Endothelial cell of umbilical vein (primary cell): ENCODE results near the gene SOX15. TPM values are rescaled to one million over a fixed set of nuclear protein-coding genes. Genes with fewer than 3 reads are reported as not detected.
A peak's percentile ranks its signal among the peaks of the same experiment; 100 is the strongest.
"Not testable (repeated sequence)": the region's sequence is repeated elsewhere in the genome, so short reads cannot be mapped to it uniquely, and the experiment has no call there.

ENCODE experiments used
- BruUV-seq: library from RNA; stranded (reverse); fragments of 400-500 nt; replicated peaks from 2 replicates; lab custom pipeline; 2021; lab: Mats Ljungman, UMichigan
- CTCF ChIA-PET: fragments of 300-600, 350-600 bp; sonication (Branson Sonifier 250); formaldehyde crosslinking; loops from one replicate; lab custom pipeline; 2021; ENCODE audit warnings: antibody characterized with exemption, inconsistent platforms; lab: Charles Lee
- POLR2A ChIA-PET: fragments of 300-600, 350-600 bp; sonication (Branson Sonifier 250); formaldehyde crosslinking; loops from one replicate; lab custom pipeline; 2021; ENCODE audit warnings: antibody characterized with exemption, inconsistent platforms; lab: Charles Lee
- DNase-seq: peaks from one replicate; pipeline ENCODE4 v3.0.0-alpha.2; 2011; ENCODE audit warnings: low read depth, low spot score
- FAIRE-seq: peaks from 2 replicates; lab custom pipeline; 2011; peaks lifted over from hg19 to GRCh38; lab: Jason Lieb, UNC
- H2AFZ ChIP-seq: 2 replicates; pipeline ENCODE4 v1.6.0; 2012; ENCODE audit warnings: low read depth, low read length, control low read depth, inconsistent platforms
- H3K27ac ChIP-seq: 2 replicates; pipeline ENCODE4 v1.5.1; 2011; ENCODE audit warnings: low read depth, mild to moderate bottlenecking, control low read depth, low read length, moderate library complexity; ENCODE audit not compliant: insufficient read depth
- H3K27me3 ChIP-seq, 2 experiments: 2 replicates each; pipeline versions ENCODE4 v1.6.0 to v1.6.1; 2011; ENCODE audit warnings: low read length in 2 of 2, mixed read lengths in 1 of 2; ENCODE audit not compliant: control insufficient read depth in 2 of 2, insufficient read depth in 2 of 2
- H3K36me3 ChIP-seq, 2 experiments: 2 replicates in 1 of 2; 3 replicates in 1 of 2; pipeline ENCODE4 v1.5.1; 2011; ENCODE audit warnings: low read length in 2 of 2, mild to moderate bottlenecking in 1 of 2, moderate library complexity in 1 of 2; ENCODE audit not compliant: control insufficient read depth in 2 of 2, insufficient read depth in 2 of 2; ENCODE audit errors: extremely low read depth in 1 of 2
- H3K4me1 ChIP-seq: 3 replicates; pipeline ENCODE4 v1.5.1; 2011; ENCODE audit warnings: mild to moderate bottlenecking, low read length; ENCODE audit not compliant: control insufficient read depth, insufficient read depth; ENCODE audit errors: extremely low read depth
- H3K4me2 ChIP-seq: 2 replicates; pipeline ENCODE4 v1.6.1; 2011; ENCODE audit warnings: low read length, control low read depth, mixed read lengths; ENCODE audit not compliant: insufficient read depth
- H3K4me3 ChIP-seq, 3 experiments: fragments of 200-600 bp in 1 of 3; sonication (generic), shearing (Covaris generic) in 1 of 3; replicated peaks in 1 of 3; 2 replicates each; pipeline ENCODE4 v1.5.1; 2011 to 2016; ENCODE audit warnings: control low read depth in 3 of 3, low read length in 3 of 3, mild to moderate bottlenecking in 2 of 3, inconsistent platforms in 1 of 3, low read depth in 1 of 3, moderate library complexity in 1 of 3; ENCODE audit not compliant: insufficient read depth in 1 of 3
- H3K79me2 ChIP-seq: 2 replicates; pipeline ENCODE4 v1.6.0; 2012; ENCODE audit warnings: low read length, inconsistent platforms; ENCODE audit not compliant: control insufficient read depth, insufficient read depth
- H3K9ac ChIP-seq: replicated peaks from 2 replicates; pipeline ENCODE3; 2011; ENCODE audit warnings: low read length, control low read depth; ENCODE audit not compliant: insufficient read depth; ENCODE audit errors: extremely low read depth
- H3K9me1 ChIP-seq: replicated peaks from 3 replicates; pipeline ENCODE4 v1.6.0; 2011; ENCODE audit warnings: mild to moderate bottlenecking, low read length; ENCODE audit not compliant: control insufficient read depth, insufficient read depth; ENCODE audit errors: extremely low read depth
- H3K9me3 ChIP-seq: replicated peaks from 2 replicates; pipeline ENCODE4 v1.5.1; 2012; ENCODE audit warnings: low read length, inconsistent platforms; ENCODE audit not compliant: control insufficient read depth, insufficient read depth
- H4K20me1 ChIP-seq: replicated peaks from 2 replicates; pipeline ENCODE3; 2011; ENCODE audit warnings: mild to moderate bottlenecking, low read length; ENCODE audit not compliant: control insufficient read depth, insufficient read depth; ENCODE audit errors: extremely low read depth
- MAX ChIP-seq: IDR thresholded peaks from 2 replicates; pipeline ENCODE4 v1.6.1; 2011; ENCODE audit not compliant: insufficient read depth, insufficient read length
- dilution Hi-C: fragments of 300-500 bp; cut with MboI; formaldehyde crosslinking; loops from one replicate; pipeline ENCODE4 v1.15.0; 2019; ENCODE audit warnings: low sequenced_read_pairs; ENCODE audit not compliant: extremely low pct_ligation_motif_present
- intact Hi-C: fragments of 100-400 bp; cut with micrococcal nuclease; formaldehyde crosslinking; loops from one replicate; pipeline ENCODE4 v1.10.0; 2022
- polyA plus RNA-seq, 4 experiments: library from polyadenylated mRNA; depleted of rRNA in 3 of 4; stranded (reverse) in 3 of 4; unstranded in 1 of 4; fragments of >200 nt; gene quantifications; 2 replicates each; pipeline versions ENCODE4 v1.2.1 to v1.2.3, GENCODE V29; 2011 to 2012; ENCODE audit warnings: missing spikeins in 1 of 4
- total RNA-seq: library from RNA; stranded (reverse); gene quantifications from 2 replicates; pipeline ENCODE4 v1.2.3, GENCODE V29; 2021

Gene SOX15
- total and polyA plus RNA-seq, 2 donors (not counting 3 experiments of a cell fraction or from before 2014, with no cell fraction given), result 0.26 to 0.46 TPM

DNA sequence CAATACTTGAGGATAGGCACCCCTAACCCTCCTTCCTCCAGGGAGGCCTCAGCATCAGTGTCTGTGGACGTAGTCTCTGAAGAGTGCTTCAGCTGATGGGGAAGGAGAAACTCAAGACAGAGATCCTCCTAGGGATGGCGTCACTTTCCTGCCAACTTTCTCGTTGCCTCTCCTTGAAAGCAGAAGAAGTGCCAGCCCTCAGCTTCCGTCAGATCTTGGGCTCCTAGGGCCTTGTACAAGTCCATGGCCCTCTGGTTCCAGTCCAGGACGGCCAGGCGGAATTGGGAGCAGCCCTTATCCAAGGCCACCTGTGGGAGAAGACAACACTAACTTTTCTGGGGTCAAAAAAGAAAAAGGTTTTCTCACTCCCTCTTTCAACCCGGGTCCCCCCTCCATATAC, 36.4 kb upstream of the SOX15 start:
- FAIRE-seq, result peak; percentile 60
- no peak overlapping the region for H2AFZ ChIP-seq
- dilution Hi-C loops, result no loop called here
- H3K4me2 ChIP-seq, result no peak overlapping the region
- H3K9me1 ChIP-seq, result no peaks in the 10 kb centered on the region
- intact Hi-C loops, result no loop called here
- no peaks in the 10 kb centered on the region for H3K79me2 ChIP-seq
- peaks cover 0 to 2% of the 10 kb centered on the region in 2 experiments for H3K36me3 ChIP-seq
- H3K9ac ChIP-seq, result no peak overlapping the region
- no peak overlapping the region for H3K4me3 ChIP-seq
- no peaks in the 10 kb centered on the region for H3K27me3 ChIP-seq
- H3K4me1 ChIP-seq, result no peaks in the 10 kb centered on the region
- BruUV-seq, result TSS peak; percentile 67
- no peaks in the 10 kb centered on the region for H4K20me1 ChIP-seq
- ChIA-PET CTCF (interaction anchor here (1.4 kb wide), 1 partner anchor 61 kb away, joined by 3 read pairs; the partner anchor contains the start of gene TP53), POLR2A (interaction anchor here (1.8 kb wide), 1 partner anchor 12 kb away, joined by 8 read pairs; the partner anchor contains the start of gene FXR2)
- no peaks in the 10 kb centered on the region for H3K9me3 ChIP-seq
- TF ChIP-seq MAX, result no peak
- DNase-seq, result no peak
- no peak overlapping the region for H3K27ac ChIP-seq

- not testable (repeated sequence) for FAIRE-seq
- CTCF ChIA-PET, result interaction anchor here (1.4 kb wide), 1 partner anchor 62 kb away, joined by 3 read pairs; the partner anchor contains the start of gene TP53
These were observed 35.9 kb upstream of the SOX15 start for GRCh38 chr17:7625749-7626148.

More at GRCh38 chr17:7625749-7626148, 35.9 kb upstream of the SOX15 start:
- H3K9me3 ChIP-seq, dilution Hi-C loops, POLR2A ChIA-PET, H3K9me1 ChIP-seq, H3K4me3 ChIP-seq, H3K27ac ChIP-seq, H3K79me2 ChIP-seq, BruUV-seq, H4K20me1 ChIP-seq, DNase-seq, intact Hi-C loops, H3K36me3 ChIP-seq, H3K4me2 ChIP-seq, H3K4me1 ChIP-seq, H2AFZ ChIP-seq, H3K27me3 ChIP-seq, H3K9ac ChIP-seq: not testable (repeated sequence)
